Stimulated activated memory B cell treated with anti-CD40 and anti-IgM and Interleukin-4, amounts not matched to agents 10 μg/mL and 1 μg/mL and 100 μg/mL, for 72 hours (primary cell): ENCODE results near the gene LIM2.
A peak's percentile ranks its signal among the peaks of the same experiment; 100 is the strongest.
"Not testable (repeated sequence)": the region's sequence is repeated elsewhere in the genome, so short reads cannot be mapped to it uniquely, and the experiment has no call there.

Experiments used
- ATAC-seq: fragments of 150-1000 bp; cut with Tn5 transposase; 2 replicates; pipeline ENCODE4 v1.10.0; 2021
- H3K27ac Mint-ChIP-seq: one replicate; pipeline ENCODE4 v1.8.0; 2022; ENCODE audit warnings: mild to moderate bottlenecking, mixed read lengths
- H3K27me3 Mint-ChIP-seq: one replicate; pipeline ENCODE4 v1.8.0; 2022; ENCODE audit warnings: mixed read lengths
- H3K36me3 Mint-ChIP-seq: one replicate; pipeline ENCODE4 v1.8.0; 2022; ENCODE audit warnings: mixed read lengths
- H3K4me1 Mint-ChIP-seq: one replicate; pipeline ENCODE4 v1.8.0; 2022; ENCODE audit warnings: mixed read lengths
- H3K4me3 Mint-ChIP-seq: one replicate; pipeline ENCODE4 v1.8.0; 2022; ENCODE audit warnings: mild to moderate bottlenecking, moderate library complexity, mixed read lengths
- H3K9me3 Mint-ChIP-seq: one replicate; pipeline ENCODE4 v1.8.0; 2022; ENCODE audit warnings: mixed read lengths

Gene LIM2

DNA sequence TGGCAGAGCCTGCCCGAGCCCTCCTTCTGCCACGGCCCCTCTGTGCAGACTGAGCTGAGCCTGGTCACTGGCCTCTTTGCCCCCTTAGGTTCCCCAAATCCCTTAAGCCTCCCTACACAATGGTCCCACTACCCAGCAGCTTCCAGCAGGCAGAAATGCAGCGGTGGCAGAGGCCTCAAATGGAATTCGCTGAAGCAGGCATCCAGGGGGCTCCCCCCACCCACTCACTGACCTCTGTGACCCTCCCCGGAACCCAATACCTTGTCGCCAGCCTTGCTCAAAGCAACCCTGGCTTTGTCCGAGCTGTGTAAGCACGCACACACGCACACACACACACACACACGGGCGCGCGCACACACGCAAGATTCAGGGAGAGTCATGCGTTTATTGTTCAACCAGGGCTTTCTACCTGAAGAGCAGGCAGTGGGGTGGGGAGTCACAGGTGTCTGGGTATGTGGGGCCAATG, at the start of gene LIM2:
Gene LIM2, minus strand, starts transcription at position 51 of the 466 bp plus-strand sequence. CDS start 531 bp downstream, outside the sequence.
- Mint-ChIP-seq H3K9me3 (no peaks in the 10 kb centered on the region), H3K36me3 (no peaks in the 10 kb centered on the region), H3K4me1 (peaks cover 19% of the 10 kb centered on the region), H3K27ac (peak within 1 kb of the TSS; percentile 5), H3K4me3 (no peak within 1 kb of the TSS), H3K27me3 (peaks cover 9% of the 10 kb centered on the region)
- ATAC-seq, result peak; percentile 9

DNA sequence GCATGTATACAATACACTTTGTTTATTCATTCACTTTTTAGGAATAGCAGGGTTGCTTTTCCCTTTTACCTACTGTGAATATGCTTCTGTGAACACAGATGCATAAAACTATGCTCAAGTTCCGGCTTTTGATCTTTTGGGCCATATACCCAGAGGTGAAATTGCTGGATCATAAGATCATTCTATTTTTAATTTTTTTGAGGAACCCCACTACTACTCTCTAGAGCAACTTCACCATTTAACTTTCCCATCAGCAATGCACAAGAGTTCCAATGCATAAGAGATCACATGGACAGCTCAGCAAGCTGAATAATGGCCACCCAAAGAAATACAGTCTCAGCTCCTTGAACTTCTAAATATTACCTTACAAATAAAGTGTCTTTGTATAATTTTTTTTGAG, 46.7 kb upstream of the LIM2 start:
- peak overlapping the region; percentile 17 for H3K27ac Mint-ChIP-seq
- ATAC-seq, result no peak
- peaks cover 8% of the 10 kb centered on the region for H3K27me3 Mint-ChIP-seq
- H3K4me3 Mint-ChIP-seq, result no peak overlapping the region
- no peaks in the 10 kb centered on the region for H3K36me3 Mint-ChIP-seq
- no peaks in the 10 kb centered on the region for H3K9me3 Mint-ChIP-seq
- H3K4me1 Mint-ChIP-seq, result peaks cover 7% of the 10 kb centered on the region

DNA sequence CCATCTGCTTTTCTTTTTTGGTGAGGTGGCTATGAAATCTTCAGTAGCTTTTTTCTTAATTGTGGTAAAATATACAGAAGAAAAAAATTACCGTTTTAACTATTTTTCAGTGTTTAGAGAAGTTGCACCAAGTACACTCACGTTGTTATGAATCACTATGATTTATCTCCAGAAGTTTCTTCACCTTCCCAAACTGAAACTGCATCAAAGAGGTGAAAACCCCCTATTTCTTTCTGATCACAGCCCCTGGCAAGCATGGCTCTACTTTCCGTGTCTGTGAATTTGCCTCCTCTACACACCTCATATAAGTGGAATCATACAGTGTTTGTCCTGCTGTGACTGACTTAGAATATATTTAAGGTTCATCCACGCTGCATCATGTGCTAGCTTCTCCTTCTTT, 45.3 kb upstream of the LIM2 start:
- no peaks in the 10 kb centered on the region for H3K4me1 Mint-ChIP-seq
- peaks cover 7% of the 10 kb centered on the region for H3K27me3 Mint-ChIP-seq
- H3K36me3 Mint-ChIP-seq, result no peaks in the 10 kb centered on the region
- H3K4me3 Mint-ChIP-seq, result no peak overlapping the region
- no peak for ATAC-seq
- H3K27ac Mint-ChIP-seq, result no peak overlapping the region
- H3K9me3 Mint-ChIP-seq, result no peaks in the 10 kb centered on the region

- Mint-ChIP-seq H3K36me3 (no peaks in the 10 kb centered on the region), H3K27me3 (peaks cover 5% of the 10 kb centered on the region), H3K4me1 (no peaks in the 10 kb centered on the region), H3K27ac (no peak overlapping the region), H3K9me3 (no peaks in the 10 kb centered on the region), H3K4me3 (no peak overlapping the region)
- no peak for ATAC-seq
Observed at GRCh38 chr19:51431124-51431523, 43.4 kb upstream of the LIM2 start.

DNA sequence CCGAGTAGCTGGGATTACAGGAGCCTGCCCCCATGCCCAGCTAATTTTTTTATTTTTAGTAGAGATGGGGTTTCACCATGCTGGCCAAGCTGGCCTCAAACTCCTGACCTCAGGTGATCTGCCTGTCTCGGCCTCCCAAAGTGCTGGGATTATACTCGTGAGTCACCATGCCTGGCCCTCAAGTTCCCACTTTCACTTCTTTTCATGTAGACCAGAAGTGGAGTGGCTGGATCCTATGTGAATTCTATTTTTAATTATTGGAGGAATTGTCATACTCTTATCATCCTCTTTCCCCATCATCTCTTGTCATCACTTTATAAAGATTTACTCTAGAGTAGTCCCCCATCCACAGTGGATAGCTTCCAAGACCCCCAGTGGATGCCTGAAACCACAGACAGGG, 42.4 kb upstream of the LIM2 start:
- no peak for ATAC-seq
- H3K27me3 Mint-ChIP-seq, result peaks cover 10% of the 10 kb centered on the region
- H3K27ac Mint-ChIP-seq, result no peak overlapping the region
- no peaks in the 10 kb centered on the region for H3K36me3 Mint-ChIP-seq
- no peaks in the 10 kb centered on the region for H3K9me3 Mint-ChIP-seq
- H3K4me1 Mint-ChIP-seq, result no peaks in the 10 kb centered on the region
- no peak overlapping the region for H3K4me3 Mint-ChIP-seq

DNA sequence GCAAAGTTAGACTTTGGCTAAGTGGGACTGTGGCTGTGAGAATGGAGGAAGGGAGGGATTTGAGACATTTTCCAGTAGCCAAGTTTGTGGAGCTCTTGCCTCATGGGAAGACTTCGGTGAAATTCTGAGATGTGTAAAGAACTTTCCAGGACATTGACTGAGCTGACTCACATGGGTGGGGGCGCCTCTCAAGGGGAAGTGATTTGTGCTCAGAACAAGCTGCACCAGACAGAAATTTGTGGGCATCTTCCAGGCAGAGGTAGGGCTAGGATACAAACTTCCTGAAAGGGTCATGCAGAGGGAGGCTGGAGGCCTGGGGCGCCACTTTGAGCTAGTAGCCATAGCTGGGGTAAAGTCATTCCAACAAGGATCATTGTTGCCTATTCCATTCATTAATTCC, 39.4 kb upstream of the LIM2 start:
- H3K27ac Mint-ChIP-seq, result no peak overlapping the region
- H3K9me3 Mint-ChIP-seq, result no peaks in the 10 kb centered on the region
- no peaks in the 10 kb centered on the region for H3K36me3 Mint-ChIP-seq
- no peak for ATAC-seq
- H3K4me1 Mint-ChIP-seq, result peaks cover 2% of the 10 kb centered on the region
- H3K4me3 Mint-ChIP-seq, result no peak overlapping the region
- peaks cover 10% of the 10 kb centered on the region for H3K27me3 Mint-ChIP-seq

- Mint-ChIP-seq H3K36me3 (peaks cover 2% of the 10 kb centered on the region), H3K9me3 (no peaks in the 10 kb centered on the region), H3K27me3 (peaks cover 10% of the 10 kb centered on the region), H3K4me3 (peak overlapping the region; percentile 45), H3K27ac (no peak overlapping the region), H3K4me1 (peaks cover 40% of the 10 kb centered on the region)
- ATAC-seq, result peak; percentile 47
Observed at GRCh38 chr19:51422053-51422448, 34.3 kb upstream of the LIM2 start.

GRCh38 chr19:51421229-51422052, 33.7 kb upstream of the LIM2 start:
- Mint-ChIP-seq H3K4me3 (peak overlapping the region; percentile 45), H3K9me3 (no peaks in the 10 kb centered on the region), H3K27ac (no peak overlapping the region), H3K4me1 (peaks cover 46% of the 10 kb centered on the region), H3K27me3 (peaks cover 8% of the 10 kb centered on the region), H3K36me3 (peaks cover 6% of the 10 kb centered on the region)
- ATAC-seq, result no peak

DNA sequence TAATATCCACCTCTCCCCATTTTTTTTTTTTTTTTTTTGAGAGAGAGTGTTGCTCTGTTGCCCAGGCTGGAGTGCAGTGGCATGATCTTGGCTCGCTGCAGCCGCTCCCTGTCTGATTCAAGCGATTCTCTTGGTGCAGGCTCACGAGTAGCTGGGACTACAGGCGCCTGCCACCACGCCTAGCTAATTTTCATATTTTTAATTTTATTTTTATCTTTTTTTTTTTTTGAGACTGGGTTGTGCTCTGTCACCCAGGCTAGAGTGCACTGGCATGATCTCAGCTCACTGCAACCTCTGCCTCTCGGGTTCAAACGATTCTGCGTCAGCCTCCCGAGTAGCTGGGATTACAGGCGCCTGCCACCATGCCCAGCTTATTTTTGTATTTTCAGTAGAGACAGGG, 32.7 kb upstream of the LIM2 start:
- not testable (repeated sequence) for H3K4me3 Mint-ChIP-seq, H3K27ac Mint-ChIP-seq, H3K27me3 Mint-ChIP-seq, H3K9me3 Mint-ChIP-seq, ATAC-seq
- Mint-ChIP-seq H3K36me3 (peaks cover 11% of the 10 kb centered on the region), H3K4me1 (peaks cover 56% of the 10 kb centered on the region)

DNA sequence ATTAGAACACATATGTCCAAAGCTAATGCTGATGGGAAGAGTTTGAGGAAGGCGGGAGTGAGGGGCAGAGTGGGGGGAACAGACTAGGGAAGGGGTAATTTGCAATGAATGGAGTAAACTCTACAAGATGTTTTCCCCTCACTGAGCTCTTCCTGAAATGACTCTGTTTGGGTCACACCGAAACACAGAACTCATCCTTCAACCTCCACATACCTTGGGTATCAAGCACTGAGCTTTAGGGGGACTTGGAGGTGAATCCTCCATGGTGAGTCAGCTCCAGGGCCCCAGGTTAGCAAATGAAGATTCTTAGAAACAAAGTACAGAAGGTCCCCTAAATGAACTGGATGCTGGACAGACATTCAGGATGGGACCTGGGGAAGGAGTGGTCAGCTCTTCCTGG, 30.9 kb upstream of the LIM2 start:
- Mint-ChIP-seq H3K9me3 (no peaks in the 10 kb centered on the region), H3K27me3 (no peaks in the 10 kb centered on the region), H3K4me1 (peaks cover 72% of the 10 kb centered on the region), H3K4me3 (no peak overlapping the region), H3K36me3 (peaks cover 23% of the 10 kb centered on the region), H3K27ac (peak overlapping the region; percentile 98)
- ATAC-seq, result peak; percentile 6

DNA sequence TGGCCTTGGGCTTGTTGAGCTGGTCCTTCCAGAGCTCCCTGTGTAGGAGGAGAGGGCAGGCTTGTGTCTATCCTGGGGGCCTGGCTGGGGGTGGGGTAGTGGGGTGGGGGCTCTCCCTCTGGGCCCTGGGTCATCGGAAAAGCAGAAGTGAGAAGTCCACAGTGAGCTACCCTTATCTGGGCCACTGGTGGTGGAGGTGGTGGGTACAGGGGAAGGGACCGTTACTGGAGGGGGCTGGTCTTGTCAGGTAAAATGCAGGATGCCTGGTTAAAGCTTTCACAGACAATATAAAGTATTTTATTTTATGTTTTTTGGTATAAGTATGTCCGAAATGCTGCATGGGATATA, 30.0 kb upstream of the LIM2 start:
- H3K27ac Mint-ChIP-seq, result peak overlapping the region; percentile 98
- H3K9me3 Mint-ChIP-seq, result no peaks in the 10 kb centered on the region
- H3K27me3 Mint-ChIP-seq, result no peaks in the 10 kb centered on the region
- H3K36me3 Mint-ChIP-seq, result peaks cover 32% of the 10 kb centered on the region
- ATAC-seq, result peak; percentile 81
- peak overlapping the region; percentile 91 for H3K4me3 Mint-ChIP-seq
- H3K4me1 Mint-ChIP-seq, result peaks cover 78% of the 10 kb centered on the region

GRCh38 chr19:51417107-51417809, 29.5 kb upstream of the LIM2 start, which contains the start of gene SIGLEC10:
Gene SIGLEC10 (minus strand): TSS chr19:51417642. CDS start chr19:51417581, 61 bp downstream.
- peaks cover 77% of the 10 kb centered on the region for H3K4me1 Mint-ChIP-seq
- peak within 1 kb of the TSS; percentile 98 for H3K27ac Mint-ChIP-seq
- peaks cover 37% of the 10 kb centered on the region for H3K36me3 Mint-ChIP-seq
- no peaks in the 10 kb centered on the region for H3K27me3 Mint-ChIP-seq
- peak within 1 kb of the TSS; percentile 91 for H3K4me3 Mint-ChIP-seq
- peak; percentile 94 for ATAC-seq
- H3K9me3 Mint-ChIP-seq, result no peaks in the 10 kb centered on the region

- Mint-ChIP-seq H3K27ac (peak overlapping the region; percentile 98), H3K4me3 (peak overlapping the region; percentile 91), H3K36me3 (peaks cover 42% of the 10 kb centered on the region), H3K4me1 (peaks cover 69% of the 10 kb centered on the region)
- H3K27me3 Mint-ChIP-seq, ATAC-seq, H3K9me3 Mint-ChIP-seq: not testable (repeated sequence)
Observed at GRCh38 chr19:51416422-51416821, 28.6 kb upstream of the LIM2 start.

GRCh38 chr19:51415187-51415586, 27.4 kb upstream of the LIM2 start:
- peaks cover 61% of the 10 kb centered on the region for H3K4me1 Mint-ChIP-seq
- no peak for ATAC-seq
- no peaks in the 10 kb centered on the region for H3K9me3 Mint-ChIP-seq
- peak overlapping the region; percentile 71 for H3K27ac Mint-ChIP-seq
- H3K36me3 Mint-ChIP-seq, result peaks cover 52% of the 10 kb centered on the region
- no peaks in the 10 kb centered on the region for H3K27me3 Mint-ChIP-seq
- no peak overlapping the region for H3K4me3 Mint-ChIP-seq

DNA sequence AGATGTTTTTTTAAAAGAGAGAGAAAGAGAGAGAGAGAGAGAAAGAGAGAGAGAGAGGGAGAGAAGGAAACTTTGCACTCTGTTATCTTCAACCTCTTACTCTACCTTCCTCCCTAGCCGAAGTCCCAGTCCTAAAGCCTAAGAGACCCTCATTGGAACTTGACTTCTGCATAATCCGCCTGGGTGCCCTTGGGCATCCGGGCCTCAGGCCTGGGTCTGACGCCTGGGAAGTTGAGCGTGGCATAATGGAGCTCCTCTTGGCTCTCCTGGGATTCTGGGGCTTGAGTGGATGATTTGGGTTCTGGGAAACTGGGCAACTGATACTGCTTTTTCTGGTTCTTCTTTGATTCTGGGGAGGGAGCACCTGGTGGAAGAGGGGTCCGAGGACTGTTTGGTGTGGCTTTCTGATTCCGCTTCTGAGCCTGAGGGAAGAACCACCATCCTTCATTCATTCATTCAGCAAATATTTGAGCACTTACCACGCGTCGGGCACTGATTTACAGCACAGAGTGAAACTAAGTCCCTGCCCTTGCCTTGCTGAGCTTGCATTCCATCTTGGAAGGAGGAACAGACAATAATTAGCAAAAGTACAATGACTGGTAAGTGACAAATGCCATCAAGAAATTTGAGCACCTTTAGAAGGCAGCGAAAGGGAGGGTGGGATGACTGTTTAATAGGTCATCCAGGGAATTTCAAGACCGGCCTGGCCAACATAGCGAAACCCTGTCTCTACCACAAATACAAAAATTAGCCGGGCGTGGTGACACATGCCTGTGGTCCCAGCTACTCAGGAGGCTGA, 23.4 kb upstream of the LIM2 start:
- H3K27me3 Mint-ChIP-seq, result no peaks in the 10 kb centered on the region
- no peak overlapping the region for H3K27ac Mint-ChIP-seq
- H3K36me3 Mint-ChIP-seq, result peaks cover 45% of the 10 kb centered on the region
- no peak overlapping the region for H3K4me3 Mint-ChIP-seq
- no peaks in the 10 kb centered on the region for H3K9me3 Mint-ChIP-seq
- no peak for ATAC-seq
- H3K4me1 Mint-ChIP-seq, result peaks cover 50% of the 10 kb centered on the region
